ENCODE data around the gene COMMD4.
"Not testable (repeated sequence)": the region's sequence is repeated elsewhere in the genome, so short reads cannot be mapped to it uniquely, and the experiment has no call there.

COMMD4 gene

GRCh38 chr15:75380773-75381172 lies 44.9 kb downstream of the COMMD4 start:
- DNase-seq (ENCODE audit: low read depth), result no peak

DNA sequence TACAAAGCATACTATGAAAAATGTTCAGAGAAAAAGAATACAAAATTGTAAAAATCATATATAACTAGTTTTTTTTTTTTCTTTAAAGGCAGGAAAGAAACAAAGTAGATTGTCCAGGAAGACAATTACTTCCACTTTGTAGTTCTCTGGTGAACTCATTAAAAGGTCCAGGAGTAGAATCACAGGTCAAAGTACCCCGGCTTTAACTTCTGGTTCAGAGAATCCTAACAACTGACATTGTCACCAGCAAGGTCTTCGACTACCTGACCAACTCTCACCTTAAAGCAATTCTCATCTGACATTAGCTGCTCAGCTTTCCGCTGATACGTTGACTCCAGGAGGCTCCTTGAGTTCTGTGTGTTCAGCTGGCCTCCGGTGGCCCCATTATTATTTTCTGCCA lies 48.1 kb downstream of the COMMD4 start:
- not testable (repeated sequence) for DNase-seq (ENCODE audit: low read depth)

All from activated T-helper 9 cell treated with anti-CD3 and anti-CD28 coated beads, Interleukin-2, amount 50 U/mL, for 16 hours (primary cell).